A549 (cell line): Measurements from ENCODE around the gene SPATA4.

Experiments used
- JUN ChIP-seq, 2 experiments: fragments of >200 bp; sonication (Bioruptor Twin); formaldehyde crosslinking; IDR thresholded peaks; 2 replicates in 1 of 2; 3 replicates in 1 of 2; pipeline ENCODE4 v1.6.1; 2016 to 2017
- MAFK ChIP-seq: fragments of 450-650 bp; IDR thresholded peaks from 2 replicates; pipeline ENCODE4 v1.6.1; 2014; ENCODE audit not compliant: partially characterized antibody
- PBX3 ChIP-seq: IDR thresholded peaks from 2 replicates; pipeline ENCODE4 v1.6.1; 2012
- POLR2A ChIP-seq: IDR thresholded peaks from 2 replicates; pipeline ENCODE4 v1.6.1; 2012; ENCODE audit warnings: mild to moderate bottlenecking, low read length

DNA sequence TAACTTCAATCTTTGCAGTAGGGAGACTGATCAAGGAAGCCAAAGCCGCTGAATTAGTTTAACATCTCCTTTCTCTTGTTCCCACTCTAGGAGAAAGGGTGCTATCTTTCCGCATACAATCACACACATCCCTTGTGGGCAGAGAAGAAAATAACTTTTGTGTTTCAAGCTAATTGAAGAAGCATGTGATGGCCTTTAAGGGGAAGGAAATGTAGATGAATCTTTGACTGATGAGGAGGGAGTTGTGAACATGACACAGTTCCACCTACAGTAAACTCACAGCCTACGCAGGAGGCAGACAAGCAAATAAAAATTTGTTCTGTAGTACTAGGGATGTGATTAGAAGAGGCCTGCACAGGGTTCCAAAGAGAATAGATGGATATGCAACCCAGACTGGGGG is 14.7 kb upstream of the SPATA4 start:
- TF ChIP-seq JUN (IDR thresholded peaks at IDR 0.05) (no peak), PBX3 (no peak), POLR2A (no peak), MAFK (no peak)
